Hepatocyte (in vitro differentiated cells): ENCODE data around the gene SIN3B.

ENCODE experiments used
- EZH2 ChIP-seq: fragments of 200-600 bp; sonication (generic); IDR thresholded peaks from 2 replicates; pipeline ENCODE4 v1.6.1; 2016; ENCODE audit warnings: antibody characterized with exemption, mild to moderate bottlenecking, borderline replicate concordance
- EZH2phosphoT487 ChIP-seq: fragments of 200-600 bp; sonication (generic); IDR thresholded peaks from one replicate; pipeline ENCODE4 v1.6.1; 2018; ENCODE audit warnings: antibody characterized with exemption, mild to moderate bottlenecking, low read depth, moderate library complexity; ENCODE audit not compliant: unreplicated experiment, severe bottlenecking
- TF ChIP-seq, protein P1 (sequence below): fragments of 200-600 bp; sonication (generic); IDR thresholded peaks from 2 replicates; pipeline ENCODE4 v1.5.1; 2016; ENCODE audit warnings: antibody characterized with exemption, mild to moderate bottlenecking; ENCODE audit not compliant: poor library complexity

- TF ChIP-seq, protein P1, sequence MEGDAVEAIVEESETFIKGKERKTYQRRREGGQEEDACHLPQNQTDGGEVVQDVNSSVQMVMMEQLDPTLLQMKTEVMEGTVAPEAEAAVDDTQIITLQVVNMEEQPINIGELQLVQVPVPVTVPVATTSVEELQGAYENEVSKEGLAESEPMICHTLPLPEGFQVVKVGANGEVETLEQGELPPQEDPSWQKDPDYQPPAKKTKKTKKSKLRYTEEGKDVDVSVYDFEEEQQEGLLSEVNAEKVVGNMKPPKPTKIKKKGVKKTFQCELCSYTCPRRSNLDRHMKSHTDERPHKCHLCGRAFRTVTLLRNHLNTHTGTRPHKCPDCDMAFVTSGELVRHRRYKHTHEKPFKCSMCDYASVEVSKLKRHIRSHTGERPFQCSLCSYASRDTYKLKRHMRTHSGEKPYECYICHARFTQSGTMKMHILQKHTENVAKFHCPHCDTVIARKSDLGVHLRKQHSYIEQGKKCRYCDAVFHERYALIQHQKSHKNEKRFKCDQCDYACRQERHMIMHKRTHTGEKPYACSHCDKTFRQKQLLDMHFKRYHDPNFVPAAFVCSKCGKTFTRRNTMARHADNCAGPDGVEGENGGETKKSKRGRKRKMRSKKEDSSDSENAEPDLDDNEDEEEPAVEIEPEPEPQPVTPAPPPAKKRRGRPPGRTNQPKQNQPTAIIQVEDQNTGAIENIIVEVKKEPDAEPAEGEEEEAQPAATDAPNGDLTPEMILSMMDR, result no peak
- no peak for TF ChIP-seq EZH2phosphoT487
- TF ChIP-seq EZH2, result no peak
Observed at GRCh38 chr19:16889883-16890460, 60.8 kb downstream of the SIN3B start.
